Spinal cord (tissue), 10 donors: Measurements from ENCODE around the gene FEM1C. TPM values are rescaled to one million over a fixed set of nuclear protein-coding genes. Genes with fewer than 3 reads are reported as not detected.

Source experiments
- DNase-seq, 6 donors: peaks; one replicate each; pipeline versions ENCODE4 v3.0.0 to v3.0.0-alpha.2; 2013 to 2015; ENCODE audit warnings: low spot score in 6 of 6, low read depth in 4 of 6
- H3K27ac ChIP-seq: one replicate; pipeline ENCODE4 v1.5.1; 2013; ENCODE audit warnings: low read depth, low read length, control low read depth
- H3K27me3 ChIP-seq: one replicate; pipeline ENCODE4 v1.6.1; 2013; ENCODE audit warnings: low read length; ENCODE audit not compliant: control insufficient read depth, insufficient read depth
- H3K36me3 ChIP-seq: one replicate; pipeline ENCODE4 v1.6.1; 2013; ENCODE audit warnings: low read length; ENCODE audit not compliant: control insufficient read depth, insufficient read depth
- H3K4me1 ChIP-seq: one replicate; pipeline ENCODE4 v1.6.1; 2013; ENCODE audit warnings: low read length; ENCODE audit not compliant: control insufficient read depth, insufficient read depth
- H3K4me3 ChIP-seq: one replicate; pipeline ENCODE4 v1.5.1; 2013; ENCODE audit warnings: low read depth, low read length, control low read depth
- H3K9me3 ChIP-seq: one replicate; pipeline ENCODE4 v1.6.1; 2013; ENCODE audit warnings: low read length; ENCODE audit not compliant: control insufficient read depth, insufficient read depth
- WGBS: methylation state at CpG from one replicate; pipeline ENCODE4 v1.1.5; 2013; ENCODE audit warnings: missing lambda C conversion rate; ENCODE audit not compliant: insufficient coverage; 5-methylcytosine and 5-hydroxymethylcytosine counted together
- polyA plus RNA-seq, 2 donors: library from polyadenylated mRNA; unstranded; fragments of 120-200 nt; gene quantifications; one replicate each; pipeline ENCODE4 v1.2.1, GENCODE V29; 2013; ENCODE audit not compliant: insufficient read length in 2 of 2
- total RNA-seq, 2 donors: library from RNA; depleted of rRNA in 1 of 2; stranded (reverse); fragments of 120-200 nt in 1 of 2; fragments of >200 nt in 1 of 2; gene quantifications; one replicate each; pipeline versions ENCODE4 v1.2.3 to v1.2.4, GENCODE V29; 2013 to 2014
- donor health status: healthy.

FEM1C gene
- total and polyA plus RNA-seq, 4 donors: 15.2 to 46.1 (median 18.3) TPM

- Histone ChIP-seq H3K4me1 (no peaks in the 10 kb centered on the region), H3K9me3 (no peaks in the 10 kb centered on the region), H3K36me3 (no peaks in the 10 kb centered on the region), H3K27ac (no peak overlapping the region), H3K4me3 (no peak overlapping the region), H3K27me3 (no peaks in the 10 kb centered on the region)
- WGBS: 90% methylated on average over 2 of the region's 6 CpGs
- DNase-seq: no peak
Measured at GRCh38 chr5:115579747-115580173, 35.2 kb upstream of the FEM1C start.

- H3K4me3 ChIP-seq: no peak overlapping the region
- H3K36me3 ChIP-seq: no peaks in the 10 kb centered on the region
- H3K4me1 ChIP-seq: no peaks in the 10 kb centered on the region
- H3K9me3 ChIP-seq: no peaks in the 10 kb centered on the region
- H3K27ac ChIP-seq: no peak overlapping the region
- H3K27me3 ChIP-seq: no peaks in the 10 kb centered on the region
- peak in 1 of 6 donors; percentile 16 for DNase-seq
- 14% methylated on average over 1 of the region's 3 CpGs for WGBS
Measured at GRCh38 chr5:115579216-115579615, 34.6 kb upstream of the FEM1C start.

GRCh38 chr5:115578657-115579056 lies 34.1 kb upstream of the FEM1C start:
- DNase-seq: no peak
- WGBS: no CpG with 5 or more reads among the region's 3 CpGs
- Histone ChIP-seq H3K36me3 (no peaks in the 10 kb centered on the region), H3K9me3 (no peaks in the 10 kb centered on the region), H3K4me1 (no peaks in the 10 kb centered on the region), H3K27me3 (no peaks in the 10 kb centered on the region), H3K4me3 (no peak overlapping the region), H3K27ac (no peak overlapping the region)

- no peaks in the 10 kb centered on the region for H3K27me3 ChIP-seq
- H3K4me3 ChIP-seq: no peak overlapping the region
- H3K4me1 ChIP-seq: no peaks in the 10 kb centered on the region
- H3K27ac ChIP-seq: no peak overlapping the region
- DNase-seq: no peak
- 94% methylated on average over 5 of the region's 6 CpGs for WGBS
- H3K9me3 ChIP-seq: no peaks in the 10 kb centered on the region
- H3K36me3 ChIP-seq: no peaks in the 10 kb centered on the region
Measured at GRCh38 chr5:115577741-115578140, 33.2 kb upstream of the FEM1C start.

- H3K27me3 ChIP-seq: no peaks in the 10 kb centered on the region
- no peaks in the 10 kb centered on the region for H3K9me3 ChIP-seq
- H3K4me1 ChIP-seq: no peaks in the 10 kb centered on the region
- H3K27ac ChIP-seq: no peak overlapping the region
- no peaks in the 10 kb centered on the region for H3K36me3 ChIP-seq
- no peak for DNase-seq
- H3K4me3 ChIP-seq: no peak overlapping the region
- WGBS: no CpG with 5 or more reads among the region's 2 CpGs
Measured at GRCh38 chr5:115577329-115577728, 32.8 kb upstream of the FEM1C start.

GRCh38 chr5:115575167-115576070 lies 30.8 kb upstream of the FEM1C start:
- 100% methylated on average over 1 of the region's 5 CpGs for WGBS

GRCh38 chr5:115573133-115573532 lies 28.6 kb upstream of the FEM1C start:
- H3K4me1 ChIP-seq: no peaks in the 10 kb centered on the region
- DNase-seq: no peak
- no peak overlapping the region for H3K27ac ChIP-seq
- H3K4me3 ChIP-seq: no peak overlapping the region
- no peaks in the 10 kb centered on the region for H3K9me3 ChIP-seq
- H3K36me3 ChIP-seq: no peaks in the 10 kb centered on the region
- no CpG with 5 or more reads among the region's 2 CpGs for WGBS
- no peaks in the 10 kb centered on the region for H3K27me3 ChIP-seq

More at GRCh38 chr5:115575167-115576070, 30.8 kb upstream of the FEM1C start:
- Histone ChIP-seq H3K9me3 (no peaks in the 10 kb centered on the region), H3K27ac (no peak overlapping the region), H3K4me3 (no peak overlapping the region), H3K36me3 (no peaks in the 10 kb centered on the region), H3K27me3 (no peaks in the 10 kb centered on the region), H3K4me1 (no peaks in the 10 kb centered on the region)
- no peak for DNase-seq

- Histone ChIP-seq H3K9me3 (no peaks in the 10 kb centered on the region), H3K36me3 (no peaks in the 10 kb centered on the region), H3K27ac (peak overlapping the region; percentile 72), H3K4me1 (no peaks in the 10 kb centered on the region), H3K4me3 (no peak overlapping the region), H3K27me3 (no peaks in the 10 kb centered on the region)
- WGBS: 14% methylated on average over 3 of the region's 5 CpGs
- peak; percentile 56 to 94 (median 70) for DNase-seq
Measured at GRCh38 chr5:115571441-115571878, 26.9 kb upstream of the FEM1C start.

- H3K27me3 ChIP-seq: no peaks in the 10 kb centered on the region
- no peak for DNase-seq
- H3K36me3 ChIP-seq: no peaks in the 10 kb centered on the region
- no peaks in the 10 kb centered on the region for H3K4me1 ChIP-seq
- H3K4me3 ChIP-seq: no peak overlapping the region
- WGBS: no CpG with 5 or more reads among the region's 1 CpG
- no peak overlapping the region for H3K27ac ChIP-seq
- no peaks in the 10 kb centered on the region for H3K9me3 ChIP-seq
Measured at GRCh38 chr5:115568668-115569067, 24.1 kb upstream of the FEM1C start.

- no peak overlapping the region for H3K4me3 ChIP-seq
- H3K27ac ChIP-seq: no peak overlapping the region
- H3K36me3 ChIP-seq: no peaks in the 10 kb centered on the region
- no peaks in the 10 kb centered on the region for H3K27me3 ChIP-seq
- WGBS: 76% methylated on average over 2 of the region's 2 CpGs
- no peak for DNase-seq
- no peaks in the 10 kb centered on the region for H3K9me3 ChIP-seq
- no peaks in the 10 kb centered on the region for H3K4me1 ChIP-seq
Measured at GRCh38 chr5:115565233-115565632, 20.7 kb upstream of the FEM1C start.
